Esophagus squamous epithelium (tissue), 4 donors: Measurements from ENCODE around the gene WDR36.

Source experiments
- POLR2A ChIP-seq, 4 donors: fragments of 450-650 bp; IDR thresholded peaks; one replicate each; pipeline ENCODE4 v1.6.1; 2017; ENCODE audit warnings: antibody characterized with exemption in 4 of 4, mild to moderate bottlenecking in 4 of 4, moderate library complexity in 3 of 4
- TF ChIP-seq, protein P1 (sequence below), 6 experiments: fragments of 450-650 bp in 4 of 6; fragments of 200-600 bp in 2 of 6; sonication (generic) in 2 of 6; IDR thresholded peaks; one replicate each; pipeline ENCODE4 v1.5.1; 2016 to 2019; ENCODE audit warnings: antibody characterized with exemption in 6 of 6, mild to moderate bottlenecking in 4 of 6, moderate library complexity in 4 of 6

GRCh38 chr5:111060169-111060568 lies 32.0 kb upstream of the WDR36 start:
- no peak for TF ChIP-seq POLR2A (IDR thresholded peaks at IDR 0.05)
- TF ChIP-seq, protein P1, sequence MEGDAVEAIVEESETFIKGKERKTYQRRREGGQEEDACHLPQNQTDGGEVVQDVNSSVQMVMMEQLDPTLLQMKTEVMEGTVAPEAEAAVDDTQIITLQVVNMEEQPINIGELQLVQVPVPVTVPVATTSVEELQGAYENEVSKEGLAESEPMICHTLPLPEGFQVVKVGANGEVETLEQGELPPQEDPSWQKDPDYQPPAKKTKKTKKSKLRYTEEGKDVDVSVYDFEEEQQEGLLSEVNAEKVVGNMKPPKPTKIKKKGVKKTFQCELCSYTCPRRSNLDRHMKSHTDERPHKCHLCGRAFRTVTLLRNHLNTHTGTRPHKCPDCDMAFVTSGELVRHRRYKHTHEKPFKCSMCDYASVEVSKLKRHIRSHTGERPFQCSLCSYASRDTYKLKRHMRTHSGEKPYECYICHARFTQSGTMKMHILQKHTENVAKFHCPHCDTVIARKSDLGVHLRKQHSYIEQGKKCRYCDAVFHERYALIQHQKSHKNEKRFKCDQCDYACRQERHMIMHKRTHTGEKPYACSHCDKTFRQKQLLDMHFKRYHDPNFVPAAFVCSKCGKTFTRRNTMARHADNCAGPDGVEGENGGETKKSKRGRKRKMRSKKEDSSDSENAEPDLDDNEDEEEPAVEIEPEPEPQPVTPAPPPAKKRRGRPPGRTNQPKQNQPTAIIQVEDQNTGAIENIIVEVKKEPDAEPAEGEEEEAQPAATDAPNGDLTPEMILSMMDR (IDR thresholded peaks at IDR 0.05) = no peak
